ENCODE measurements around the gene FOXL3.

DNA sequence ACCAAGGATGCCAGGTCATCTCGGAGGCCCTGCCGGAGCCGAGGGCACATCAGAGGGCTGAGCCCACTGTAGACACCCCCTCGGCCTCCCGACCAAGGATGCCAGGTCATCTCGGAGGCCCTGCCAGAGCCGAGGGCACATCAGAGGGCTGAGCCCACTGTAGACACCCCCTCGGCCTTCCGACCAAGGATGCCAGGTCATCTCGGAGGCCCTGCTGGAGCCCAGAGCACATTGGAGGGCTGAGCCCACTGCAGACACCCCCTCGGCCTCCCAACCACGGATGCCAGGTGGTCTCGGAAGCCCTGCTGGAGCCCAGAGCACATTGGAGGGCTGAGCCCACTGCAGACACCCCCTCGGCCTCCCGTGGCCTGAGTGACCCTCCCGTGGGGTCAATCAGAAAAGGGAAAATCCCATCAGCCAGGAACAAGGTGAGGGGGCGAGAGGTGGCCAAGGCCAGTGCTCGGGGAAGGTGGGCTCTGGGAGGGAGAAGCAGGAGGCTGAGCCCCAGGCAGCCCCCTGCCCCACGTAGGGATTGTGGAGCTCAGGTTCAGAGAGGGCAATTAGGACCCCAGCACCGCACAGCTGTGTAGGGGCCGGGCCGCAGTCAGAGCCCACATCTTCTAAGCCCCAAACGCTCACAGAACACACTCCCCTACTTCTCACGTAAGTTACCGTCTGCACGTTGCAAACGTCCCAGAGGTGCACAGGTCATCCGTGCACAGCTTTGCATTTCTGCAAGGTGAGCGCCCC, 37.6 kb upstream of the FOXL3 start:
- no peak for TF ChIP-seq JUN (IDR thresholded peaks at IDR 0.05)
- no peak for TF ChIP-seq POLR2A (IDR thresholded peaks at IDR 0.05; ENCODE audit: low read length)
- TF ChIP-seq, protein P1, sequence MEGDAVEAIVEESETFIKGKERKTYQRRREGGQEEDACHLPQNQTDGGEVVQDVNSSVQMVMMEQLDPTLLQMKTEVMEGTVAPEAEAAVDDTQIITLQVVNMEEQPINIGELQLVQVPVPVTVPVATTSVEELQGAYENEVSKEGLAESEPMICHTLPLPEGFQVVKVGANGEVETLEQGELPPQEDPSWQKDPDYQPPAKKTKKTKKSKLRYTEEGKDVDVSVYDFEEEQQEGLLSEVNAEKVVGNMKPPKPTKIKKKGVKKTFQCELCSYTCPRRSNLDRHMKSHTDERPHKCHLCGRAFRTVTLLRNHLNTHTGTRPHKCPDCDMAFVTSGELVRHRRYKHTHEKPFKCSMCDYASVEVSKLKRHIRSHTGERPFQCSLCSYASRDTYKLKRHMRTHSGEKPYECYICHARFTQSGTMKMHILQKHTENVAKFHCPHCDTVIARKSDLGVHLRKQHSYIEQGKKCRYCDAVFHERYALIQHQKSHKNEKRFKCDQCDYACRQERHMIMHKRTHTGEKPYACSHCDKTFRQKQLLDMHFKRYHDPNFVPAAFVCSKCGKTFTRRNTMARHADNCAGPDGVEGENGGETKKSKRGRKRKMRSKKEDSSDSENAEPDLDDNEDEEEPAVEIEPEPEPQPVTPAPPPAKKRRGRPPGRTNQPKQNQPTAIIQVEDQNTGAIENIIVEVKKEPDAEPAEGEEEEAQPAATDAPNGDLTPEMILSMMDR (IDR thresholded peaks at IDR 0.05), result no peak
- TF ChIP-seq EP300 (IDR thresholded peaks at IDR 0.05), result no peak
- TF ChIP-seq TFCP2L1 (CRISPR knock-in tag; IDR thresholded peaks at IDR 0.05), result no peak

Data from A549 (cell line).